IMR-90 (cell line): ENCODE data around the gene METTL15. TPM values are rescaled to one million over a fixed set of nuclear protein-coding genes. Genes with fewer than 3 reads are reported as not detected.

ENCODE experiments used
- ATAC-seq: fragments of 200-7000 bp; cut with Tn5 transposase; 2 replicates; pipeline ENCODE4 v1.9.1; 2020; ENCODE audit warnings: low read depth, mild to moderate bottlenecking, moderate library complexity
- BruUV-seq: library from RNA; stranded (reverse); fragments of 400-500 nt; replicated peaks from 2 replicates; lab custom pipeline; 2021; lab: Mats Ljungman, UMichigan
- CTCF ChIA-PET: fragments of 300-600 bp; formaldehyde crosslinking; extraction: SDS; loops from one replicate; lab custom pipeline; 2021; ENCODE audit warnings: antibody characterized with exemption; lab: Yijun Ruan, JAX
- POLR2A ChIA-PET: fragments of 300-600 bp; sonication (Branson Sonifier 250); formaldehyde crosslinking; loops from one replicate; lab custom pipeline; 2022; ENCODE audit warnings: antibody characterized with exemption; ENCODE audit not compliant: unreplicated experiment; lab: Charles Lee
- DNase-seq: peaks from one replicate; pipeline ENCODE4 v3.0.0; 2013
- H2AFZ ChIP-seq: replicated peaks from 2 replicates; pipeline ENCODE3; 2013; ENCODE audit warnings: low read length, mild to moderate bottlenecking; ENCODE audit not compliant: poor library complexity
- H2AK5ac ChIP-seq: 2 replicates; pipeline ENCODE4 v1.6.1; 2013; ENCODE audit warnings: low read depth, low read length, inconsistent platforms
- H2AK9ac ChIP-seq: replicated peaks from 2 replicates; pipeline ENCODE3; 2013; ENCODE audit warnings: mild to moderate bottlenecking, low read depth, low read length, moderate library complexity; ENCODE audit not compliant: poor library complexity
- H2BK120ac ChIP-seq: 2 replicates; pipeline ENCODE4 v1.6.1; 2013; ENCODE audit warnings: low read depth, low read length, inconsistent platforms
- H2BK15ac ChIP-seq: 3 replicates; pipeline ENCODE4 v1.6.1; 2013; ENCODE audit warnings: low read depth, low read length, inconsistent platforms
- H2BK20ac ChIP-seq: 2 replicates; pipeline ENCODE4 v1.6.1; 2013; ENCODE audit warnings: low read depth, mild to moderate bottlenecking, inconsistent platforms, low read length, moderate library complexity
- H2BK5ac ChIP-seq: 2 replicates; pipeline ENCODE4 v1.6.1; 2013; ENCODE audit warnings: mild to moderate bottlenecking, low read depth, low read length, inconsistent platforms; ENCODE audit not compliant: poor library complexity, severe bottlenecking
- H3K14ac ChIP-seq: replicated peaks from 2 replicates; pipeline ENCODE4 v1.6.1; 2013; ENCODE audit warnings: low read depth, low read length, inconsistent platforms
- H3K18ac ChIP-seq: 2 replicates; pipeline ENCODE4 v1.6.1; 2013; ENCODE audit warnings: low read depth, low read length, control low read depth
- H3K23ac ChIP-seq: 2 replicates; pipeline ENCODE4 v1.6.1; 2013; ENCODE audit warnings: low read depth, low read length, inconsistent platforms
- H3K27ac ChIP-seq: 2 replicates; pipeline ENCODE4 v1.5.1; 2013; ENCODE audit warnings: mild to moderate bottlenecking, control low read depth, low read length; ENCODE audit not compliant: insufficient read depth
- H3K27me3 ChIP-seq: 2 replicates; pipeline ENCODE4 v1.6.1; 2013; ENCODE audit warnings: low read length; ENCODE audit not compliant: control insufficient read depth, insufficient read depth
- H3K36me3 ChIP-seq: 2 replicates; pipeline ENCODE4 v1.6.1; 2013; ENCODE audit warnings: low read length, mixed read lengths; ENCODE audit not compliant: control insufficient read depth, insufficient read depth
- H3K4ac ChIP-seq: 2 replicates; pipeline ENCODE4 v1.6.1; 2013; ENCODE audit warnings: low read depth, low read length, inconsistent platforms
- H3K4me1 ChIP-seq: 2 replicates; pipeline ENCODE4 v1.6.1; 2013; ENCODE audit warnings: low read length, mixed read lengths; ENCODE audit not compliant: control insufficient read depth, insufficient read depth
- H3K4me2 ChIP-seq: 2 replicates; pipeline ENCODE4 v1.6.1; 2013; ENCODE audit warnings: low read depth, mild to moderate bottlenecking, control low read depth, low read length, moderate library complexity
- H3K4me3 ChIP-seq: 2 replicates; pipeline ENCODE4 v1.5.1; 2013; ENCODE audit warnings: low read depth, mild to moderate bottlenecking, control low read depth, low read length, moderate library complexity; ENCODE audit not compliant: insufficient read depth
- H3K56ac ChIP-seq: 2 replicates; pipeline ENCODE4 v1.6.1; 2013; ENCODE audit warnings: low read length, inconsistent platforms; ENCODE audit not compliant: insufficient read depth; ENCODE audit errors: extremely low read depth
- H3K79me1 ChIP-seq, 2 experiments: 2 replicates each; pipeline ENCODE4 v1.6.1; 2013; ENCODE audit warnings: low read length in 2 of 2, inconsistent platforms in 1 of 2, low read depth in 1 of 2
- H3K9ac ChIP-seq: 2 replicates; pipeline ENCODE4 v1.6.1; 2013; ENCODE audit warnings: low read depth, low read length, control low read depth
- H3K9me1 ChIP-seq: 2 replicates; pipeline ENCODE4 v1.6.1; 2013; ENCODE audit warnings: low read length, inconsistent platforms; ENCODE audit not compliant: insufficient read depth
- H3K9me3 ChIP-seq: 2 replicates; pipeline ENCODE4 v1.6.1; 2013; ENCODE audit warnings: low read length; ENCODE audit not compliant: control insufficient read depth, insufficient read depth
- H4K20me1 ChIP-seq: 2 replicates; pipeline ENCODE4 v1.6.1; 2013; ENCODE audit warnings: low read length, inconsistent platforms; ENCODE audit not compliant: insufficient read depth
- H4K5ac ChIP-seq: 2 replicates; pipeline ENCODE4 v1.6.1; 2013; ENCODE audit warnings: mild to moderate bottlenecking, low read depth, low read length, control low read depth
- H4K8ac ChIP-seq, 2 experiments: 2 replicates each; pipeline ENCODE4 v1.6.1; 2013; ENCODE audit warnings: low read depth in 2 of 2, low read length in 2 of 2, control low read depth in 1 of 2, inconsistent platforms in 1 of 2
- H4K91ac ChIP-seq: 2 replicates; pipeline ENCODE4 v1.6.1; 2013; ENCODE audit warnings: low read depth, low read length, inconsistent platforms; ENCODE audit not compliant: insufficient read depth
- CEBPB ChIP-seq: IDR thresholded peaks from 2 replicates; pipeline ENCODE4 v1.6.1; 2012; ENCODE audit warnings: low read depth, low read length, improper control_type of control experiment
- CHD1 ChIP-seq: IDR thresholded peaks from 2 replicates; pipeline ENCODE4 v1.6.1; 2012; ENCODE audit warnings: low read depth, low read length, improper control_type of control experiment
- FOS ChIP-seq: fragments of 150-350 bp; IDR thresholded peaks from 2 replicates; pipeline ENCODE4 v1.6.1; 2016; ENCODE audit warnings: low read depth, low read length
- NFE2L2 ChIP-seq: fragments of 150-350 bp; IDR thresholded peaks from 2 replicates; pipeline ENCODE4 v1.6.1; 2016; ENCODE audit warnings: low read depth, mild to moderate bottlenecking, low read length
- RFX5 ChIP-seq: IDR thresholded peaks from 2 replicates; pipeline ENCODE4 v1.8.0; 2012; ENCODE audit warnings: low read depth, mild to moderate bottlenecking, low read length, moderate library complexity
- SMC3 ChIP-seq: fragments of 150-350 bp; IDR thresholded peaks from 2 replicates; pipeline ENCODE4 v1.6.1; 2016; ENCODE audit warnings: low read depth, mild to moderate bottlenecking, antibody characterized with exemption, low read length, moderate library complexity
- whole genome bisulfite sequencing, 2 experiments: methylation state at CpG; one replicate each; pipeline versions ENCODE4 v1.1.5 to v1.1.7; 2013; ENCODE audit warnings: missing lambda C conversion rate in 2 of 2; ENCODE audit not compliant: insufficient read length in 1 of 2; ENCODE audit errors: extremely low coverage in 2 of 2; 5-methylcytosine and 5-hydroxymethylcytosine counted together
- dilution Hi-C: fragments of 300-500 bp; cut with HindIII; formaldehyde crosslinking; loops from one replicate; pipeline ENCODE4 v1.14.3; 2018; ENCODE audit warnings: low sequenced_read_pairs; ENCODE audit not compliant: unreplicated experiment
- in situ Hi-C: fragments of 300-500 bp; cut with MboI; formaldehyde crosslinking; loops from 3 replicates; pipeline ENCODE4 v1.14.3; 2019; ENCODE audit warnings: low sequenced_read_pairs, inconsistent platforms, mixed read lengths
- intact Hi-C: fragments of 100-400 bp; cut with micrococcal nuclease; formaldehyde crosslinking; loops from 2 replicates; pipeline ENCODE4 v1.10.0; 2022
- polyA plus RNA-seq, 3 experiments: library from polyadenylated mRNA; depleted of rRNA; stranded (reverse); fragments of >200 nt; gene quantifications; 2 replicates each; pipeline ENCODE4 v1.2.3, GENCODE V29; 2012; ENCODE audit warnings: low replicate concordance in 1 of 3
- total RNA-seq: library from RNA; depleted of rRNA; stranded (reverse); fragments of >200 nt; gene quantifications from 2 replicates; pipeline ENCODE4 v1.2.3, GENCODE V29; 2012
- TF ChIP-seq, protein P1 (sequence below): fragments of 150-350 bp; IDR thresholded peaks from 2 replicates; pipeline ENCODE4 v1.6.1; 2016; ENCODE audit warnings: low read depth, mild to moderate bottlenecking, low read length, moderate library complexity, borderline replicate concordance

METTL15 gene
- total and polyA plus RNA-seq, 2 of the 4 experiments (the other 2 are of a cell fraction): 6.5 to 30.5 TPM

GRCh38 chr11:28140689-28141455 is 32.7 kb downstream of the METTL15 start:
- WGBS, 2 experiments: 100% methylated on average over 3 of the region's 9 CpGs; no CpG with 5 or more reads in 1 of the 2 experiments
- Histone ChIP-seq H3K27ac (no peak overlapping the region), H3K27me3 (no peaks in the 10 kb centered on the region), H3K4me3 (no peak overlapping the region), H3K9me1 (peaks cover 3% of the 10 kb centered on the region; the same call in 1 of the 2 replicates), H3K23ac (no peak overlapping the region), H4K20me1 (no peaks in the 10 kb centered on the region), H4K8ac (no peak overlapping the region), H2AFZ (no peak overlapping the region), H3K4ac (no peak overlapping the region), H4K91ac (no peak overlapping the region), H2AK9ac (no peak overlapping the region), H3K36me3 (peaks cover 7% of the 10 kb centered on the region), H2BK20ac (no peak overlapping the region), H2BK15ac (no peak overlapping the region), H2AK5ac (no peak overlapping the region), H3K14ac (no peak overlapping the region), H3K79me1 (peaks cover 13 to 19% of the 10 kb centered on the region in 2 experiments), H3K4me2 (no peak overlapping the region), H2BK5ac (no peak overlapping the region), H3K9me3 (peaks cover 29% of the 10 kb centered on the region), H4K5ac (no peak overlapping the region), H2BK120ac (no peak overlapping the region), H3K9ac (no peak overlapping the region), H3K56ac (no peak overlapping the region), H3K18ac (no peak overlapping the region), H3K4me1 (no peaks in the 10 kb centered on the region; the same call in 1 of the 2 replicates)
- DNase-seq (no peak), ATAC-seq (no peak)
- TF ChIP-seq NFE2L2 (no peak), CEBPB (no peak), CHD1 (no peak), FOS (no peak), SMC3 (no peak), RFX5 (no peak)
- TF ChIP-seq, protein P1, sequence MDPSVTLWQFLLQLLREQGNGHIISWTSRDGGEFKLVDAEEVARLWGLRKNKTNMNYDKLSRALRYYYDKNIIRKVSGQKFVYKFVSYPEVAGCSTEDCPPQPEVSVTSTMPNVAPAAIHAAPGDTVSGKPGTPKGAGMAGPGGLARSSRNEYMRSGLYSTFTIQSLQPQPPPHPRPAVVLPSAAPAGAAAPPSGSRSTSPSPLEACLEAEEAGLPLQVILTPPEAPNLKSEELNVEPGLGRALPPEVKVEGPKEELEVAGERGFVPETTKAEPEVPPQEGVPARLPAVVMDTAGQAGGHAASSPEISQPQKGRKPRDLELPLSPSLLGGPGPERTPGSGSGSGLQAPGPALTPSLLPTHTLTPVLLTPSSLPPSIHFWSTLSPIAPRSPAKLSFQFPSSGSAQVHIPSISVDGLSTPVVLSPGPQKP: no peak
- no TSS peak for BruUV-seq
- ChIA-PET POLR2A (interaction anchor here (0.6 kb wide), 1 partner anchor 320 kb away, joined by 4 read pairs; no protein-coding TSS in a partner anchor), CTCF (no interaction called here)
- intact Hi-C loops: no loop called here
- dilution Hi-C loops: no loop called here
- in situ Hi-C loops: no loop called here
